ENCODE measurements around the gene SPATA13.

GRCh38 chr13:24242100-24242499, 81.6 kb downstream of the SPATA13 start:
- no peak for TF ChIP-seq CTCF (conservative IDR thresholded peaks at IDR 0.05)
- no peak for TF ChIP-seq EZH2 (IDR thresholded peaks at IDR 0.05; ENCODE audit: low read depth)

All from PC-9 (cell line).